ENCODE measurements around the gene CAMTA1.

The CAMTA1 gene

GRCh38 chr1:7657287-7658016 is 872.2 kb downstream of the CAMTA1 start:
- DNase-seq = no peak

DNA sequence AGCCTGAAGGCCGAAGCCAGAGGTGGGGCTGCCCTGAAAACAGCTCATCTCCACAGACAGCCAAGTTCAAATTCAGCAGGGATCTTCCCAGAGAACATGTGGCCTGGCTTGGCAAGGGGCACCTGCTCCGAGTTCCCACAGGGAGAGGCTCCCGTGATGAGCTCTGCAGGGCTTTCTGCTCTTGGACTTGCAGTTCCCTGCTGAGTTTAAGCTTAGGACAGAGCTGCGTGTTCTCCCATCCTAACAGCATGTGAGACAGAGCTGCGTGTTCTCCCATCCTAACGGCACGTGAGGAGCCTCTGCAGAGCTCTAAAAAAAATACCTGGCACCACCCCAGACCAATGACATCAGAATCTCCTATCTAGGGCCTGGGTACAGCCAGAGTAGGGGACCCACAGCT is 872.8 kb downstream of the CAMTA1 start:
- no peak for DNase-seq

GRCh38 chr1:7659514-7659913 is 874.3 kb downstream of the CAMTA1 start:
- no peak for DNase-seq

GRCh38 chr1:7663451-7664146 is 878.3 kb downstream of the CAMTA1 start:
- no peak for DNase-seq

GRCh38 chr1:7664147-7664892 is 879.1 kb downstream of the CAMTA1 start:
- no peak for DNase-seq

- no peak for DNase-seq
Observed at GRCh38 chr1:7664893-7665250, 879.6 kb downstream of the CAMTA1 start.

DNA sequence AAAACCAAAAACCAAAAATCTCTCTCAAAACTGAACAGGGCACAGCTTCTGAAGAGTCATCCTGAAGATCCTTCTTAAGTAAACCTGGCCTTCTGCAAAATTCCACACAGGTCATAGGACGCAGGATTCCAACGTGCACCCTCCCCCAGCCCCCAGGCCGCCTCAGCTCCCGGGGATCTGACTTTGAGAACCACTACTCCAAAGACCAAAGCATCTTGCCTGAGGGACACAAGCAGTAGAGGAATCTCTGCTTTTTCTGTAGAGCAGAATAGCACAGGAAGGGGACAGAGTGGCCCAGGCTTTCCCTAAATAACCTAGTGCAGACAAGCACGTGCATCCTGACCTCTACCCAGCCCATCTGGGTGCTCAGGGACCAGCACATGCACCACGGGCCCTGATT is 881.0 kb downstream of the CAMTA1 start:
- DNase-seq = no peak

GRCh38 chr1:7667159-7667558 is 881.9 kb downstream of the CAMTA1 start:
- DNase-seq = no peak

GRCh38 chr1:7667625-7668218 is 882.5 kb downstream of the CAMTA1 start:
- peak; percentile 92 for DNase-seq

GRCh38 chr1:7669559-7670311 is 884.5 kb downstream of the CAMTA1 start:
- peak; percentile 64 for DNase-seq

GRCh38 chr1:7670334-7671145 is 885.3 kb downstream of the CAMTA1 start:
- DNase-seq = peak; percentile 61

- DNase-seq = no peak
Observed at GRCh38 chr1:7671146-7671465, 885.9 kb downstream of the CAMTA1 start.

- no peak for DNase-seq
Observed at GRCh38 chr1:7671676-7672075, 886.4 kb downstream of the CAMTA1 start.

DNA sequence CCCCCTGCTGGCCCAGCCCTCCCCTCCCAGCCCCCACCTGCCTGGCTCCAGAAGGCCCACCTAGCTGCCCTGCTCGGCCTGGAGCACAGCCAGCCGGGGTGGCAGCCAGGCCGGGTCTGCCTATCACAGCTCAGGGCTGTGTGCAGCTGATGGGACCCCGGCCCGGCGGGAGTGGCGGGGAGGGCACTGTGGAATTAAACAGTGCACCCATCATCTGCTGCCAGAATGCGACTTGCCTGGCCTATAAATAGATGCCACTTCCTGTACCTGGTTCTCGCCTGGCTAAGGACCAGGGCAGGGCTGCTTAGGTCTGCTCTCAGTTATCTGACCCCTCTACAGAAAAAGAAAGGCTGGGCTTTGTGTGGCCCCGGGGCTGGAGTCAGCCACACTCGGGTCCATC is 887.6 kb downstream of the CAMTA1 start:
- DNase-seq = no peak

GRCh38 chr1:7674972-7675371 is 889.7 kb downstream of the CAMTA1 start:
- DNase-seq = no peak

DNA sequence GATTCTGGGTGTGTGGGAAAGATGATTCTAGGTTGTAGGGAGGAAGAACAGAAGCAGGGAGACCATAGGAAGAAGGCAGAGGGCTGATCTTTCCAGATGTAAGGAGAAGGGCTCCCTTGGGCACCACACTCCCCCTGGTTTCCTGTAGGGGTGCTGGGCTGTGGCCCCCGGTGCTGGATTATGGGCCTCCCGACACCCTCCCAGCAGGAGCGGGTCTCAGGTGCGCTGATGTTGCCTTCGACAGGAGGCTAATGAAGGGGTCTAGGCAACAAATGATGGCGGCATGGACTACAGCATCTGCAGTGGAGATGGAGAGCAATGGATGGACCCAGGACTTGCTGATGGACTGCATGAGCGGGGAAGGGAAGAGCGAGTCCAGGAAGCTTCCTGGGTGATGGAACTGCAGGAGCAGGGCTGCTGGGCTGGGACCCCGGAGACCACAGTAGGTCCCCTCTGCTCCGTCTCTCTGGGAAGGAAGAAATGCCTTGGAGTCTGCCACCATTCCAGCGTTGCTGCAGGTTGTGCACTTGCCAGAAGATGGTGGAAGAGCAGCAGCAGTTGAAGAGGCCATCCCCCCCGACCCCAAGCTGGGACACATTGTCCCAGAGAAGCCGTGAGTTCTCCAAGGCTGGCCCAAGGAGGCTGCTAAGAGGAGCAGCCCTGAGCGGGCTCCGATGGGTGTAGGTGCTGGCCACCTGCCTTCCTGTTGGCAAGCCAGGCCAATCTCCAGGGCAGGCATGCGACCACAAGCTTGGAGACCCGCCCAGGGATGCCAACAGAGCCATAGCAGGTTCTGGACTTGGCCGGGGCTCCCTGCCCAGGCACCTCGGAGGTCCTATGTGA is 890.4 kb downstream of the CAMTA1 start:
- no peak for DNase-seq

GRCh38 chr1:7676274-7676945 is 891.2 kb downstream of the CAMTA1 start:
- no peak for DNase-seq

GRCh38 chr1:7677111-7677510 is 891.9 kb downstream of the CAMTA1 start:
- no peak for DNase-seq

- no peak for DNase-seq
Observed at GRCh38 chr1:7677815-7678214, 892.6 kb downstream of the CAMTA1 start.

- no peak for DNase-seq
Observed at GRCh38 chr1:7678491-7679158, 893.4 kb downstream of the CAMTA1 start.
